NOMO-1 (cell line): ENCODE results near the gene AGBL1.
"Not testable (repeated sequence)": the region's sequence is repeated elsewhere in the genome, so short reads cannot be mapped to it uniquely, and the experiment has no call there.

ENCODE experiments used
- DNase-seq, 2 experiments: peaks; one replicate each; lab custom pipeline; 2025; ENCODE audit not compliant: unreplicated experiment in 2 of 2; lab: John Stamatoyannopoulos, UW

Gene AGBL1

GRCh38 chr15:86488046-86488445 lies 408.4 kb downstream of the AGBL1 start:
- DNase-seq: no peak

DNA sequence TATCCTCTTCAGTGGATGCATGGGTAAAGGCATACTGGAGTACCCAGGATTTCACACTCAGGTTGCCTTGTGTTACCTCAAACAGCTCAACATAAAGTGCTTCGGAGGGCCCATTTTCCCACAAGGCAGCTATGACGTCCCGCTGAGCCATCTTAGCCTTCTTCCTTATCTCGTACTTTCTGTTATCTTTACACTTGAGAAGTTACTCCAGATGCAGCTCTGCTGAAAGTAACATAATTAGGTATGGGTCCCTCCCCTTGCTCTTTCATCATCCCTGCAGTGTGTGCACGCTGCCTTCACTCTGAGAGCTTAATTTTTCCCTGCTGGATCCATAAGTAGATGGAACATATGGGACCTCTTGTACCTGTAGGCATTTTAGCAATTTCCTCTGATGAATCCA lies 410.3 kb downstream of the AGBL1 start:
- DNase-seq: no peak

- DNase-seq: no peak
These were observed 411.4 kb downstream of the AGBL1 start for GRCh38 chr15:86491118-86491517.

GRCh38 chr15:86493884-86494283 lies 414.2 kb downstream of the AGBL1 start:
- no peak for DNase-seq

DNA sequence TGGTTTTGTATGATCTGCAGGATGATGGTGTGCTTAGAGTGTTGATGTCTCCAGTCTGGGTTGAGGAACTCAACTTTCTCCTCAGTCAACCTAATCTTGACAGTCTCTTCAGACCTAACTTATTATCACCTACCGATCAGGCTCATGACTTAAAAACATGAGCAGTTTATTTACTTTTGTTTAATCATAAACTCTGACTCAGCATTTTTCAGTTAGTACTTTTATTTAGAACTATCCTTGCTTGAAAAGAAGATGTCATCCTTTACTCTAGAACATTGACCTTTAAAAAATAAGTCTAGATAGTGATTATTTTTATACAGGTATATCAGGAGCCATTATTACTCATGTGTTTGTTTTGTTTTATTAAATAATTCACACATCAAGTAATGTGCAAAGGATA lies 414.8 kb downstream of the AGBL1 start:
- no peak for DNase-seq

- DNase-seq: no peak
These were observed 422.6 kb downstream of the AGBL1 start for GRCh38 chr15:86502301-86502700.

DNA sequence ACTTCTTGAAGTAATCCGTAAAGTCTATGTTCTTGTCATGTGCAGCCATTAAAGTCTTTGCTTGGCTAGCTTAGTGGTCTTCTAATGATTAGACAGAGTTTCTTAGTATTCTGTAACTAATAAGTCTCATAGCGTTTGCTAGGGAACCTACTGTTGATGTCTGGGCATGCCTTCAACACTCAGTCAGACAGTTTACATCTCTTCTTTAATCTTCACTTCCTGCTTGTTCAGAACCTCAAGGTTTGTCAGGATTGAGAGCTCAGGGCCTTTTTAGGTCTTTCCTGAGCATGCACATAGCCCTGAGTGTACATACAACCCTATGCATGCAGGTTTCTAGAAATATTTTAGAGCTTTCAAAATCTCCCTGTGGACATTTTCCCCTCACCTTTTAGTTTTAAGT lies 426.3 kb downstream of the AGBL1 start:
- DNase-seq: no peak

- DNase-seq: no peak
These were observed 426.7 kb downstream of the AGBL1 start for GRCh38 chr15:86506401-86506800.

DNA sequence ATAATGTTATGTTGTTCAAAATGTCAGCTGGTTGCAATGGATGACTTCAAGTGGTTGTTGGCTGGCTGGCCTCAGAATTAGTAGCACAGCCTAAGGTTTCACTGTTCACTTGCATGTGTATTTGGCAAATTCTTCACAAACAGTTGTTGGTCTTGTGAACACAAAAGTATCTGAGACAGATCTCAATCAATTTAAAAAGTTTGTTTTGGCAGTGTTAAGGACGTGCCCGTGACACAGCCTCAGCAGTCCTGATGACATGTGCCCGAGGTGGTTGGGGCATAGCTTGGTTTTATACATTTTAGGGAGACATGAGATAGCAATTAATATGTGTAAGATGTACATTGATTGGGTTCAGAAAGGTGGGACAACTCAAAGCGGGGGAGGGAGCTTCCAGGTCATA lies 436.0 kb downstream of the AGBL1 start:
- DNase-seq: no peak

GRCh38 chr15:86522721-86523120 lies 443.1 kb downstream of the AGBL1 start:
- DNase-seq: no peak

DNA sequence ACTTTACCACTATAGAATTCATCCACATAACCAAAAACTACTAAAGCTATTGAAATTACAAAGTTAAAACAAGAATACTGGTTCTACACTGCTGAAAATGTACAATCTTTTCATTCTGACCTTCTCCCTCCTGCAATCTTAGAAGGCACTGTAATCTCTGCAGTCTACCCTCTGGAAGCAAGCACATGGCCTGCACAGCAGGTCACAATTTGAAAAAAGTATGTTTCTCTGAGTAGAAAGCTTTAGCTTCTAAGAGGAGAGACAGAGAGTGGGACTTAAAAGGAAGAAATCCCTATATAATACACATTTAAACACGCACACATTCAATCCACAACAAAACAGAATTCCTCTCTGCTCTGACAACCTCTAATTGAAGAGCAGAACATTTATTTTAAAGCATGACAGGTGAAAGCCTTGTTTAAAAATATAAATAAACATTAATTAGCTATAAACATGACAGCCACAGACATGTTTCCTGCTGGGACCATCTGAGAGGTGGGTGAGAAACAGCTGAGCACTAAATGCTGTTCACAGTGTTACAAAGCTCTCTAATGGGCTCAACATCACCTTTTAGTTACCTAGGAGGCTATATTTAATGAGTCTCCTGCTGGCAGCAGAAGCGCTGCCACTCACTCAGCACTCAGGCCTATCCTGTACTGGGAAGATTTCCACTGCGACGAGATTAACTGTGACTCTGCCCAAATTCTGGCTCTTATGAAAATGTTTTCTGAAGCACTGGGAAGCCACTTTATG lies 447.4 kb downstream of the AGBL1 start:
- DNase-seq: no peak

- not testable (repeated sequence) for DNase-seq
These were observed 448.4 kb downstream of the AGBL1 start for GRCh38 chr15:86528094-86528493.

GRCh38 chr15:86538141-86538540 lies 458.5 kb downstream of the AGBL1 start:
- no peak for DNase-seq

GRCh38 chr15:86540840-86541467 lies 461.3 kb downstream of the AGBL1 start:
- DNase-seq: no peak

GRCh38 chr15:86541540-86541939 lies 461.9 kb downstream of the AGBL1 start:
- DNase-seq: no peak

- DNase-seq: no peak
These were observed 470.4 kb downstream of the AGBL1 start for GRCh38 chr15:86550075-86550474.

DNA sequence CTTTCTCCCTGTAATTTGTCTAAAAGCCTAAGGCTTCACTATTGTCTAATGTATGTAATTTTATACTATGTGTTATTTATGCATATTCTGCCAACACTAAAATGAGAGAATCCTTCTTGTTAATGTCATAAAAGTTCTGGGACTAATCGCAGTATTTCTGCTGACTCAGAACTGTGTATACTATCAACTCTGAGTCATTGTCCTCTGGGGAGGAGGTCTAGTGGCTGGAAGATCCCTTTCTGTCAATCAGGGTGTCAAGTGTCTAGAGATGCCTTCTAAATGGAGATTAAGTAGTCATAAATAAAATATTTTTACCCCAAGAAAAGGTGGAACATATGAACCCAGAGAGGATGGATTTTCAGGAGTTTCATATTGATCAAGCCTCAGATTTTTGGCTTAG lies 473.4 kb downstream of the AGBL1 start:
- no peak for DNase-seq

GRCh38 chr15:86555098-86555497 lies 475.4 kb downstream of the AGBL1 start:
- DNase-seq: no peak

GRCh38 chr15:86555939-86556338 lies 476.3 kb downstream of the AGBL1 start:
- DNase-seq: no peak

DNA sequence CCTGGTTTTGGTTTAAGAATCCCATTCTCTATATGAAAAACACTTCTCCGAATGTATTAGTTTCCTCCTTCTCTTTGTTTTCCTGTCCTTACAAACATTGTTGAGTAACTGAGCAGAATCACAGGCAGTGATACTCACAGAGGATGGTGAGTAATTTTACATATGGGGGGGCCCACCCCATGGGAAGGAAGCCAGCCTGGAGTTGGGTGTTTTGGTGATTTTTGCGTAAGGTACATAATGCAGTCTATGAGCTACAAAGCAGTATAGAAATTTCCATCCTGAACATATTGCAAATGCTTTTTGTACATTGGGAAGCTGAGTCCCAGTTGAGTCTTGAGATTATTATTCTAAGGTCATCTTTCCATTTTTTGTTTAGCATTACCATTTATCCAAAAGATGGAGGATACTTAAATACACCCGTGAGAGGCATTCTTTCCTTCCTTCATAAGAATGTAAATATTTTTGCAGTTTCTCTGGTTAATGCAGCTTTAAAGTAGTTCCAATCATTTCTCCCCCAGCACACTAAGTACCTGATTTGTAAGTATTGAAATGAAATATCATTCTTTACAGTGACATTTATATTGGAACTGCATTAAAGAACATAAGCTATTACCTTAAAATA lies 476.8 kb downstream of the AGBL1 start:
- DNase-seq: no peak

- no peak for DNase-seq
These were observed 477.4 kb downstream of the AGBL1 start for GRCh38 chr15:86557018-86557550.

GRCh38 chr15:86558252-86558651 lies 478.6 kb downstream of the AGBL1 start:
- DNase-seq: no peak
